Muscle of arm (tissue), 12 donors: Measurements from ENCODE around the gene DKKL1. TPM values are rescaled to one million over a fixed set of nuclear protein-coding genes. Genes with fewer than 3 reads are reported as not detected.

Experiments used
- DNase-seq: peaks from one replicate; pipeline ENCODE4 v3.0.0-alpha.2; 2013
- polyA plus RNA-seq, 12 donors: library from polyadenylated mRNA; unstranded; fragments of 120-200 nt; gene quantifications; one replicate each; pipeline ENCODE4 v1.2.1, GENCODE V29; 2013; ENCODE audit not compliant: insufficient read length in 12 of 12

The DKKL1 gene
- polyA plus RNA-seq, 12 donors = 0.89 to 3.6 (median 1.6) TPM; not detected in 2

- no peak for DNase-seq
Measured at GRCh38 chr19:49337267-49338022, 26.2 kb upstream of the DKKL1 start.

- no peak for DNase-seq
Measured at GRCh38 chr19:49338023-49338677, 25.5 kb upstream of the DKKL1 start.

- no peak for DNase-seq
Measured at GRCh38 chr19:49338691-49339300, 24.9 kb upstream of the DKKL1 start.

GRCh38 chr19:49339301-49340068 lies 24.2 kb upstream of the DKKL1 start:
- peak; percentile 88 for DNase-seq

- no peak for DNase-seq
Measured at GRCh38 chr19:49340069-49340864, 23.4 kb upstream of the DKKL1 start.

- DNase-seq = no peak
Measured at GRCh38 chr19:49340865-49341718, 22.6 kb upstream of the DKKL1 start.

GRCh38 chr19:49342291-49342721 lies 21.4 kb upstream of the DKKL1 start:
- no peak for DNase-seq

- DNase-seq = no peak
Measured at GRCh38 chr19:49343123-49343522, 20.6 kb upstream of the DKKL1 start.

- DNase-seq = no peak
Measured at GRCh38 chr19:49344505-49345423, 18.9 kb upstream of the DKKL1 start.

GRCh38 chr19:49347191-49347590 lies 16.5 kb upstream of the DKKL1 start:
- no peak for DNase-seq

GRCh38 chr19:49347835-49348234 lies 15.8 kb upstream of the DKKL1 start:
- no peak for DNase-seq

- DNase-seq = no peak
Measured at GRCh38 chr19:49348305-49349189, 15.1 kb upstream of the DKKL1 start.

- DNase-seq = no peak
Measured at GRCh38 chr19:49349567-49349966, 14.1 kb upstream of the DKKL1 start.

- peak; percentile 52 for DNase-seq
Measured at GRCh38 chr19:49355909-49356353, 7.7 kb upstream of the DKKL1 start.

- no peak for DNase-seq
Measured at GRCh38 chr19:49356382-49356781, 7.3 kb upstream of the DKKL1 start.

GRCh38 chr19:49357186-49357585 lies 6.5 kb upstream of the DKKL1 start:
- DNase-seq = no peak

GRCh38 chr19:49359851-49360820 lies 3.5 kb upstream of the DKKL1 start:
- DNase-seq = no peak
